Suprapubic skin (tissue), 4 donors: ENCODE measurements around the gene FLRT2.

Source experiments
- CTCF ChIP-seq, 2 donors: fragments of 200-600 bp in 1 of 2; fragments of 450-650 bp in 1 of 2; sonication (generic) in 1 of 2; IDR thresholded peaks; one replicate each; pipeline ENCODE4 v1.5.1; 2016 to 2019; ENCODE audit warnings: antibody characterized with exemption in 2 of 2, mild to moderate bottlenecking in 1 of 2, moderate library complexity in 1 of 2
- POLR2A ChIP-seq, 2 donors: fragments of 450-650 bp; IDR thresholded peaks; one replicate each; pipeline ENCODE4 v1.6.1; 2017; ENCODE audit warnings: antibody characterized with exemption in 2 of 2, mild to moderate bottlenecking in 2 of 2, moderate library complexity in 2 of 2
- POLR2AphosphoS5 ChIP-seq, 3 donors: sonication (generic); formaldehyde crosslinking; IDR thresholded peaks; one replicate each; pipeline ENCODE4 v1.6.1; 2017; ENCODE audit warnings: antibody characterized with exemption in 3 of 3

- TF ChIP-seq CTCF (IDR thresholded peaks at IDR 0.05) (no peak), POLR2A (IDR thresholded peaks at IDR 0.05) (no peak), POLR2AphosphoS5 (IDR thresholded peaks at IDR 0.05) (no peak)
Observed at GRCh38 chr14:85523624-85524023, 6.3 kb upstream of the FLRT2 start.
